Gastroesophageal sphincter (tissue), 4 donors: ENCODE results near the gene ADGRL2. TPM values are rescaled to one million over a fixed set of nuclear protein-coding genes. Genes with fewer than 3 reads are reported as not detected.

Experiments
- ATAC-seq: fragments of 150-250 bp; one replicate; pipeline ENCODE4 v1.9.1; 2016; ENCODE audit warnings: mild to moderate bottlenecking, moderate library complexity
- H3K27ac ChIP-seq, 4 donors: fragments of 200-600 bp; sonication (generic) in 3 of 4; 1 replicate in 3 of 4; 2 replicates in 1 of 4; pipeline ENCODE4 v1.5.1; 2016 to 2019
- H3K27me3 ChIP-seq: fragments of 200-600 bp; sonication (generic); one replicate; pipeline ENCODE4 v1.5.1; 2019
- H3K36me3 ChIP-seq, 2 donors: fragments of 200-600 bp; sonication (generic); one replicate each; pipeline ENCODE4 v1.5.1; 2019; ENCODE audit warnings: control low read depth in 1 of 2
- H3K4me1 ChIP-seq, 3 donors: fragments of 200-600 bp; sonication (generic); 1 replicate in 2 of 3; 2 replicates in 1 of 3; pipeline ENCODE4 v1.5.1; 2016 to 2019; ENCODE audit warnings: control low read depth in 2 of 3
- H3K4me3 ChIP-seq, 2 donors: fragments of 200-600 bp; sonication (generic); one replicate each; pipeline ENCODE4 v1.5.1; 2019; ENCODE audit warnings: mild to moderate bottlenecking in 1 of 2, moderate library complexity in 1 of 2
- H3K9me3 ChIP-seq, 3 donors: fragments of 200-600 bp; sonication (generic); one replicate each; pipeline ENCODE4 v1.5.1; 2017 to 2019; ENCODE audit warnings: control low read depth in 2 of 3
- EP300 ChIP-seq: sonication (generic); formaldehyde crosslinking; IDR thresholded peaks from one replicate; pipeline ENCODE4 v1.6.1; 2017; ENCODE audit warnings: antibody characterized with exemption, mild to moderate bottlenecking
- POLR2A ChIP-seq, 2 donors: fragments of 450-650 bp; IDR thresholded peaks; one replicate each; pipeline ENCODE4 v1.6.1; 2017; ENCODE audit warnings: antibody characterized with exemption in 2 of 2, mild to moderate bottlenecking in 2 of 2, moderate library complexity in 1 of 2
- POLR2AphosphoS5 ChIP-seq: sonication (generic); formaldehyde crosslinking; IDR thresholded peaks from one replicate; pipeline ENCODE4 v1.6.1; 2017; ENCODE audit warnings: antibody characterized with exemption
- WGBS, 2 donors: methylation state at CpG; one replicate each; pipeline ENCODE4 v1.1.5; 2018; ENCODE audit warnings: low coverage in 1 of 2; 5-methylcytosine and 5-hydroxymethylcytosine counted together
- total RNA-seq, 4 donors: library from RNA; depleted of rRNA; stranded (reverse); fragments of >200 nt; gene quantifications; one replicate each; pipeline ENCODE4 v1.1.0, GENCODE V29; 2016
- TF ChIP-seq, protein P1 (sequence below), 4 experiments: fragments of 200-600 bp in 2 of 4; fragments of 450-650 bp in 2 of 4; sonication (generic) in 1 of 4; IDR thresholded peaks; one replicate each; pipeline ENCODE4 v1.5.1; 2017 to 2019; ENCODE audit warnings: antibody characterized with exemption in 4 of 4, mild to moderate bottlenecking in 2 of 4, moderate library complexity in 2 of 4

Gene ADGRL2
- total RNA-seq, 4 donors from 2014 or later = 68.9 to 141 (median 83.8) TPM

DNA sequence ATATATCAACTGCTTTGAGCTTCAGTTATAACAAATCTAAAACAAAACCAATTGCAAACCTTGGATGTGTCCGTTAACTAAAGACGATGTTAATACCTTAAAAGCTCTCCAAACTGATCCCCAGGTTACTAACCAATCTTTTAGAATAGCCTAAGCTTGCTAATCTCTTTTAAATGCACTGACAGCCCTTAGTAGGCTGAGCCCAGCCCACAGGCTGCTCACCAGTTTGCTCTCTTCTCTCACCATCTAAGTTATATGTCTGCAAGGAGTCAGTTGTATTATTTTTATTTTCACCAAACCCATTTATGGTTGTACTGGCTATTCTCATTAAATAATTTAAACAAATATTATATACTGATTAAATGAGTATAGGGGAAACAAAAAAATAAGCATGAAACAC is 199.5 kb downstream of the ADGRL2 start:
- no peaks in the 10 kb centered on the region for H3K36me3 ChIP-seq
- no peak overlapping the region for H3K4me3 ChIP-seq
- TF ChIP-seq EP300 (no peak), POLR2A (IDR thresholded peaks at IDR 0.05) (no peak), POLR2AphosphoS5 (no peak)
- TF ChIP-seq, protein P1, sequence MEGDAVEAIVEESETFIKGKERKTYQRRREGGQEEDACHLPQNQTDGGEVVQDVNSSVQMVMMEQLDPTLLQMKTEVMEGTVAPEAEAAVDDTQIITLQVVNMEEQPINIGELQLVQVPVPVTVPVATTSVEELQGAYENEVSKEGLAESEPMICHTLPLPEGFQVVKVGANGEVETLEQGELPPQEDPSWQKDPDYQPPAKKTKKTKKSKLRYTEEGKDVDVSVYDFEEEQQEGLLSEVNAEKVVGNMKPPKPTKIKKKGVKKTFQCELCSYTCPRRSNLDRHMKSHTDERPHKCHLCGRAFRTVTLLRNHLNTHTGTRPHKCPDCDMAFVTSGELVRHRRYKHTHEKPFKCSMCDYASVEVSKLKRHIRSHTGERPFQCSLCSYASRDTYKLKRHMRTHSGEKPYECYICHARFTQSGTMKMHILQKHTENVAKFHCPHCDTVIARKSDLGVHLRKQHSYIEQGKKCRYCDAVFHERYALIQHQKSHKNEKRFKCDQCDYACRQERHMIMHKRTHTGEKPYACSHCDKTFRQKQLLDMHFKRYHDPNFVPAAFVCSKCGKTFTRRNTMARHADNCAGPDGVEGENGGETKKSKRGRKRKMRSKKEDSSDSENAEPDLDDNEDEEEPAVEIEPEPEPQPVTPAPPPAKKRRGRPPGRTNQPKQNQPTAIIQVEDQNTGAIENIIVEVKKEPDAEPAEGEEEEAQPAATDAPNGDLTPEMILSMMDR (IDR thresholded peaks at IDR 0.05) = no peak
- no peaks in the 10 kb centered on the region for H3K9me3 ChIP-seq
- no peak overlapping the region for H3K27ac ChIP-seq
- peaks cover 0 to 21% (median 3%) of the 10 kb centered on the region in 3 donors for H3K4me1 ChIP-seq
- WGBS, 2 donors = 87 to 92% methylated on average over 2 of the region's 2 CpGs
- no peaks in the 10 kb centered on the region for H3K27me3 ChIP-seq
- ATAC-seq = no peak

DNA sequence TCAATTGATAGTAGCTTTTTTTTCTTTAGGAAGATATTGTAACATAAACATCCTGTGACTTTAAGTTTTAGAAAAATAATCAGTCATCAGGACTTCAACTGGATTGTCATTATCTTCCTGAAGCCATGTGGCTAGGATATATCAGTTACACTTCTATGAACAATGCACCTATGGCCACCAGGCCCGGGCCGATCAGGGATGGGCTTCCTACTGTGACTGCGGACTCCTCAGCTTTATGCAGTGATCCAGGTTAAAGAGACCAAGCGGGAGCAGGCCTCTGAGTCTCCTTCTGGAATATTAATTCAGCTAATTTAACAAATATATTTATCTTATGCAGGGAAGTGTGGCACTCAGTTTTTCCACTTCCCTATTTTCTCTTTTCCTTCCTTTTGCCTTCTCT is 200.6 kb downstream of the ADGRL2 start:
- H3K4me1 ChIP-seq = peaks cover 0 to 21% (median 3%) of the 10 kb centered on the region in 3 donors
- WGBS, 2 donors = 76 to 80% methylated on average over 3 to 4 of the region's 4 CpGs
- no peak for ATAC-seq
- no peaks in the 10 kb centered on the region for H3K9me3 ChIP-seq
- H3K27me3 ChIP-seq = no peaks in the 10 kb centered on the region
- no peak overlapping the region for H3K4me3 ChIP-seq
- no peak overlapping the region for H3K27ac ChIP-seq
- H3K36me3 ChIP-seq = no peaks in the 10 kb centered on the region
- TF ChIP-seq POLR2A (IDR thresholded peaks at IDR 0.05) (no peak), POLR2AphosphoS5 (no peak), EP300 (no peak)
- TF ChIP-seq, protein P1 (IDR thresholded peaks at IDR 0.05) = no peak

DNA sequence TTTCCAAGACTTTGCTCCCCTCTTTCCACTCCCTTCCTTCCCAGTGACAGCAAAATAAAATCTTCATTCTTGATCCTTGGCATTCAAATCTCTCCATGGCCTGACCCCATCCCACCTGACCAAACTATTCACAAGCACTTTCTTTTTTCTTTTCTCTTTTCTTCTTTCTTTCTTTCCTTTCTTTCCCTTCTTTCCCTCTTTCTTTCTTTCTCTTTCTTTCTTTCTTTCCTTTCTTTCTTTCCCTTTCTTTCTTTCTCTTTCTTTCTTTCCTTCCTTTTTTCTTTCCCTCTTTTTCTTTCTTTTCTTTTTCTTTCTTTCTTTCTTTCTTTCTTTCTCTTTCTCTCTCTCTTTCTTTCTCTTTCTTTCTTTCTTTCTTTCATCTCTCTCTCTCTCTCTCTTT is 207.1 kb downstream of the ADGRL2 start:
- no peak overlapping the region for H3K4me3 ChIP-seq
- no peak for ATAC-seq
- TF ChIP-seq POLR2AphosphoS5 (no peak), POLR2A (IDR thresholded peaks at IDR 0.05) (no peak), EP300 (no peak)
- TF ChIP-seq, protein P1 (IDR thresholded peaks at IDR 0.05) = no peak
- no peaks in the 10 kb centered on the region for H3K9me3 ChIP-seq
- no peaks in the 10 kb centered on the region for H3K36me3 ChIP-seq
- H3K27ac ChIP-seq = no peak overlapping the region
- H3K4me1 ChIP-seq = no peaks in the 10 kb centered on the region
- H3K27me3 ChIP-seq = no peaks in the 10 kb centered on the region

DNA sequence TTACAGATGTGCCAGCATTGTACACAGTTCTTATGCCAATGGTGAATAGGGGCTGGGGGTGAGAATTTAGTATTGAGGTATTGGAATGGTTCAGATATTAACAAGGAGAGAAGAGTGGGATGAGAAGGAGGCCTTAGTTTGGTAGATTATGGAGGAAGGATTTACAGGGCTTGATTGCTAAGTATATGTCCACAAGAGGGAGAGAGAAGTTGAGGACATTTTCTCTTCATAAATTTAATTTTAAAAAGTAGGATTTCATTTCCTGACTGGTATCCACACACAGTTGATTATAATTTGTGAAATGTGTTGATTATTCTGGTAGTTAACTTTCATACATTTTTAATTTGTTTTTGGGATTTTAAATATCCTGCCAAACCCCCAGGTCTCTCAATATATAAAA is 213.0 kb downstream of the ADGRL2 start:
- no peak for ATAC-seq
- no peak for TF ChIP-seq POLR2AphosphoS5
- TF ChIP-seq, protein P1 (IDR thresholded peaks at IDR 0.05) = no peak
- TF ChIP-seq EP300 = no peak
- TF ChIP-seq POLR2A (IDR thresholded peaks at IDR 0.05) = no peak

DNA sequence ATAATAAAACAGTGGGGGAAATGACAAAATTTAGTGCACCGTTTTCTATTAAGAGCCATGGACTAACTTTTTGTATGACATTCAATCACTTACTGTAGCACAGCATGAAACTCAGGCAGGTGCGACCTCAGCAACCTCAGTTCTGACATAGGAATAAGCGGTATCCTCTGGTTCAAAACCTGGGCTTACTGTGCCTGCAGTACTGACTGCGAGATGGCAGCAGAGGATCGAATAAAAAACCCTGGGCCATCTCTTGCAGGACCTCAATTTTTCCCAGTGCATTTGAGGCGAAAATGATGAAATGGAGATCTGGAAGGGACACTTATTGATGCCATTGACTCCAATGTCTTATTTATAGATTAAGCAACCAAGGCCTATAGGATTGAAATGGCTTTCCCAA is 214.7 kb downstream of the ADGRL2 start:
- ATAC-seq = no peak
- TF ChIP-seq, protein P1 (IDR thresholded peaks at IDR 0.05) = no peak
- TF ChIP-seq EP300 = no peak
- no peak for TF ChIP-seq POLR2AphosphoS5
- TF ChIP-seq POLR2A (IDR thresholded peaks at IDR 0.05) = no peak
- Histone ChIP-seq H3K27me3 (no peaks in the 10 kb centered on the region), H3K4me3 (no peak overlapping the region), H3K9me3 (no peaks in the 10 kb centered on the region), H3K27ac (no peak overlapping the region), H3K4me1 (no peaks in the 10 kb centered on the region), H3K36me3 (no peaks in the 10 kb centered on the region)
- WGBS, 2 donors = 78 to 100% methylated on average over 2 to 5 of the region's 6 CpGs

More for the DNA sequence above, 213.0 kb downstream of the ADGRL2 start:
- H3K9me3 ChIP-seq = no peaks in the 10 kb centered on the region
- H3K36me3 ChIP-seq = no peaks in the 10 kb centered on the region
- no peak overlapping the region for H3K27ac ChIP-seq
- H3K4me3 ChIP-seq = no peak overlapping the region
- H3K27me3 ChIP-seq = no peaks in the 10 kb centered on the region
- no peaks in the 10 kb centered on the region for H3K4me1 ChIP-seq
